ENCODE results near the gene TCFL5. TPM values are rescaled to one million over a fixed set of nuclear protein-coding genes. Genes with fewer than 3 reads are reported as not detected.

Gene TCFL5
- polyA plus RNA-seq, 4 donors = 11.5 to 15.3 (median 13.7) TPM

GRCh38 chr20:62825986-62826645, 35.5 kb downstream of the TCFL5 start:
- no peak for DNase-seq (ENCODE audit: low read depth in 4 of 4, low spot score in 3 of 4)

GRCh38 chr20:62825333-62825985, 36.2 kb downstream of the TCFL5 start:
- DNase-seq (ENCODE audit: low read depth in 4 of 4, low spot score in 3 of 4) = no peak

- no peak for DNase-seq (ENCODE audit: low read depth in 4 of 4, low spot score in 3 of 4)
Observed at GRCh38 chr20:62824476-62825332, 36.9 kb downstream of the TCFL5 start.

- DNase-seq (ENCODE audit: low read depth in 4 of 4, low spot score in 3 of 4) = no peak
Observed at GRCh38 chr20:62823688-62824475, 37.7 kb downstream of the TCFL5 start.

GRCh38 chr20:62822788-62823651, 38.6 kb downstream of the TCFL5 start:
- DNase-seq (ENCODE audit: low read depth in 4 of 4, low spot score in 3 of 4) = no peak

- DNase-seq (ENCODE audit: low read depth in 4 of 4, low spot score in 3 of 4) = no peak
Observed at GRCh38 chr20:62822239-62822787, 39.3 kb downstream of the TCFL5 start.

- DNase-seq (ENCODE audit: low read depth in 4 of 4, low spot score in 3 of 4) = no peak
Observed at GRCh38 chr20:62821726-62822210, 39.9 kb downstream of the TCFL5 start.

GRCh38 chr20:62820962-62821725, 40.5 kb downstream of the TCFL5 start:
- no peak for DNase-seq (ENCODE audit: low read depth in 4 of 4, low spot score in 3 of 4)

- DNase-seq (ENCODE audit: low read depth in 4 of 4, low spot score in 3 of 4) = no peak
Observed at GRCh38 chr20:62820208-62820961, 41.2 kb downstream of the TCFL5 start.

- no peak for DNase-seq (ENCODE audit: low read depth in 4 of 4, low spot score in 3 of 4)
Observed at GRCh38 chr20:62819494-62820174, 42.0 kb downstream of the TCFL5 start.

GRCh38 chr20:62818592-62819493, 42.8 kb downstream of the TCFL5 start:
- peak in 1 of 4 donors; percentile 67 for DNase-seq (ENCODE audit: low read depth in 4 of 4, low spot score in 3 of 4)

- no peak for DNase-seq (ENCODE audit: low read depth in 4 of 4, low spot score in 3 of 4)
Observed at GRCh38 chr20:62817975-62818591, 43.5 kb downstream of the TCFL5 start.

GRCh38 chr20:62816884-62817873, 44.4 kb downstream of the TCFL5 start, which contains the start of gene COL9A3:
COL9A3 (plus strand) TSS chr20:62817050; CDS start chr20:62817065, 15 bp downstream.
- DNase-seq (ENCODE audit: low read depth in 4 of 4, low spot score in 3 of 4) = no peak

Data from left renal pelvis (tissue), 4 donors.